Measurements from ENCODE around the gene NAV3.

Gene NAV3

DNA sequence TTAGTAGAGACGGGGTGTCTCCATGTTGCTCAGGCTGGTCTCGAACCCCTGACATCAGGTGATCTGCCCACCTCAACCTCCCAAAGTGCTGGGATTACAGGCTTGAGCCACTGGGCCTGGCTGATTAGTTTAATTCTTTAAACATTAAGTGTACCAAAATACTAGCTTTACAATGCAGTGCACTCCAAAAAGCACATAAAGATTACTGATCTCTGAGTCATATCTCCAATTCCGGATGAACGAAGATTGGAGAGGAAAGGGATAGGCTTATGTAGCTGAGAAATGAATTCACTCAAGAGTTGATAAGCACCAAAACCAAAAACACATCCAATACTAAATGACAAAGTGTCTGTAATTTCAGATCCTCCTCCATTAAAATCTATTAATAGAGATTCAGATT lies 15.1 kb downstream of the NAV3 start:
- DNase-seq: no peak

DNA sequence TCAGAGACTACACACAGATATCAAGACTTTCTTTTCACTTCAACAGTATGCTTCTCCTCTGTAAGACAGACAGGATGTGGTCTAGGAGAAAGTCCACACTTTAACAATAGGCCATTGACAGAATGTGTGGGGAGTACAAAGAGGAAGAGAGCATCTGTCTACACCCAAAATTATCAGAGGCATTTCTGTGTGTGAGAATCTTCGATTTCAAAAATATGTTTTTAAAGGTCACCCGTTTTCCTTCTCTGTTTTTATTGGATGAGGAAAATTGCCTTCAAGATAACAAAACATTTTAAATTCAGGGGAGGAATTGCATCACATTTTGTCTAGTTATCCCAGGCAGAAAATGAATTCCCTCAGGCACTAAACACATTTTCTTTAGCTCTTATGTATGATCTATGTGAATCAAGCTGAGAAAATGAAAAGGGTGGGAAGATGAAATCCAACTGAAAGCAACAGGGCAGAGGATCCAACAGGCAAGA lies 16.4 kb downstream of the NAV3 start:
- DNase-seq: no peak

DNA sequence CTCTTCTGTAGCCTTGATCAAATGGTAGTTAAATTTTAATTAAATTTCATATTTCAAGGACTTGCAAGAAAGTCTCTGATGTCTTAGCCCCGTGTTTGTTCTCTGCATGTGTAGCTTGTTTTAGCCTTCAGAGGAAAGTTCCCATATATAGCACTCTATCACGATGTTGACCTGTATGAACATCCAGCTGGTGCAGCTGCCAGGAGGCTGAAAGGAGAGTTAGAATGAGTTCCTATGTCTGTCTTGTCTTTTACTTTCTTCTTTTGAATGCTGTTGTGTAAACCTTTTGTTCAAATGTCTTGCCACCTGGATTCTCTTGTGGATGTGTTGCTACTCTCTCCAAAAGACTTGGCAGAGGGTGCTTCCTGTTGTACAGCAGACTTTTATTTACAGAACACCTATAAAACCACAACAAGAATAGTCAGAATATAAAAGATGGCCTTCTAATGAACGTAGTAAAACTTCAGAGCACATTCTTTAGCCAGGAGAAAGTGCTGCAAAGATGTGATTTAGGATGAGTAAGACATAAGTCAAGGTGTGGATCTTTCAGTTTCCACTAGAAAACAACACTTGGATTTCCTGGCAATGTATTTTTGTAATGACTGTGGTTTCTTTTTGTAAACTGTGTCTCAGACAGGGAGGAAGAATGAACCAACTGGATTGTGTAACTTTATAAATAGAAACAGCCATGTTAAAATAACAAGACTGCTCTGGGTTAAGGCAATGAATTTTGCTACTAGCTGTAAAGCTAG lies 17.2 kb downstream of the NAV3 start:
- no peak for DNase-seq

DNA sequence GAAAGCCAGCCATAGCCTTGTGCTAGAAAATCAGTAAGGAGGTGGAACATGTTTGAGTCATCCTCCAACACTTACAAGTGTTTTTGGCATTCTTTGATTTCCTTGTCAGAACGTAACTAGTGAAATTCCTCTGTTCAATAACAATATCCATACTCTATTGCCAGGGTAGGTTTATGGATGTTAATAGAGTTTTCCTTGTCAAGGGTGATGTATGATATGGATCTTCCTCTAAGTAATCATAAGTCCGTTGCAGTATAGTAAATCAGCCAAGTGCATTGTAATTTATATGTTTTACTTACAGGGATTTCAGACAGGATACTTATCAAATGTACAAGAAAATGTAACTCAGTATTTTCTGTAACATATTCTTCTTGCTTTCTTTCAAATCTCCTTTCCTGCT lies 19.4 kb downstream of the NAV3 start:
- no peak for DNase-seq

DNA sequence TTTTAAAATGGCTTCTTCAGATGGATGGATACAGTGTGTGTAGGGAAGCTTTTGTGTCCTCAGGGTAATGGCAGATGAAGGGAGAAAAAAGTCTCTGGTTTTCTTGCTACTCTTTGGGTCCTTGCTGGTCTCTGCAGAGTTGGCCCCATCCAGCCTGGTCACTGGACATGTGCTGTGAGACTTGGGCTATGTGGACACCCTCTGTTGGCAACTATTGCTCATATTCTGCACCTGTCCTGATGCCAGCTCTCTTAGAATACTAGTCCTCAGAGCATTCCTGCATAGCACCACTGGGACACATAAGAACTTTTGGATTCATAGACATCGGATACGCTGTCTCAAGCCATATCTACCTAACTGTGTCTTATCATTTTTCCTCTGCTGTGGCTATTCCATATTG lies 20.0 kb downstream of the NAV3 start:
- no peak for DNase-seq

DNA sequence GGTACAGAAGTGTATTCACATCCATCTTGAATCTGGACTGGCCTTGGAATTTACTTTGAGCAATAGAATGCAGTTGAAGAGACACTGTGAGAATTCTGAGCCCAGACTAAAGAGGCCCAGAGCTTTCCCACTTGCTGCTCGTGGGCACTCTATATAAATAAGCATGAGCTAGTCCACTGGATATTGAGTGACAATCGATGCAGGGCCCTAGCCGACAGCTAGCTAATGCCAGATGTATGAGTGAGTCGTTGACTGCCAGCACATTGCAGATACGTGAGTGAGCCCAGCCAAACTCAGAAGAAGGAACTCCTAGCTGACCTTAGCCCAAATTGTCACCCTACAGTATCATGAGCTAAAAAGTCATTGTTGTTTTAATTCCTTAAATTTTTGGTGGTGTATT lies 24.9 kb downstream of the NAV3 start:
- no peak for DNase-seq

DNA sequence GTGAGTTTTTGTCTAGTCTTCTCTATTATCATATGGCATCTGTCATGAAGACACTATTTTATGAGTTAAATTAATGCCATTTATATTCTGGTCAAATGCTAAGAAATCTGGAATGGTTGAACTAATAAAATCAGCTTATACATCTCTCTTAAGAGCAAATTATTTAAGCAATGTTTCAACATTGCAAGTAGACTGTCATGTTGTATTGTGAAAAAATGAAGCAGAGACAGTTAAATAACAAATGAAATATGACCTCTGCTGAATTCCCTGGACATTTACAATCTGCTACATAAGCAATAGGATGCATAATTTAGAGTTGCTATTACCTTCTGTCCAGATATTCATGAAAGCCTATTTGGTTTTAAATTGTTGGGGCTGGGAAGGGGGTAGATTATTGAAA lies 30.6 kb downstream of the NAV3 start:
- no peak for DNase-seq

DNA sequence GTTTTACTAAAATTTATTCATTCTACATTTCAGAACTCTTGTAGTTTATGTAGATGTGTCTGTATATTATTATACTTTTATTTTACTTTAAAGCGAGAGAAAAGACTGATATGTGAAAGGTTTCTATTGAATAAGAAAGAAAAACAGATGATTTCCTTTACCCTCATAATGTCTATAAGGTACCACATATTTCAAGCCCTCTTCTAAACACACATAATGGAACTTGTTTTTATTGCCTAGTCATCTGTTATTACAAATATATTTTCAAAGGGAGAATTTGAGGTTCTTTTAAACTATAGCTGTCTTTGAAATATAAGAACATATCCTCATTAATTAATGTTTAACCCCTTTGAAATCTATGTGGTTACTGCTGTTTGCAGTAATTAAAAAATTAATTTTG lies 34.5 kb downstream of the NAV3 start:
- DNase-seq: no peak

DNA sequence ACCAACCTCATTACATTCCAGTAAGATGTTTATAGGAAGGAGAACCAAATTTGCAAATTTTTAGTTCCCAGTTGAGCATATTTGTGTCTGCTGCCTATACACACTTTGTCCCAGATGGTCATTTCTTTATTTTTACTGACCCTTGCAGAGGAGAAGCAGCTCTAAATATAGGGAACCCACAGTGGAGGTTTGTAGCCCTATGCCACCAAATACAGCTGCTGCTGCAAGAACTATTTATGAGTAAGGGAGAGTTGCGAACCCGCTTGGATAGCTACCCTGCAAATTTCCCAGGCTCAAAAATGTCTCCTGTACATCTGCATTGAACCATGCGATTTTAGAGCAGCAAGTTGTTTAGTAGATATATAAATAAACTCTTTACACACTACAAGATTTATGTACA lies 48.2 kb downstream of the NAV3 start:
- no peak for DNase-seq

DNA sequence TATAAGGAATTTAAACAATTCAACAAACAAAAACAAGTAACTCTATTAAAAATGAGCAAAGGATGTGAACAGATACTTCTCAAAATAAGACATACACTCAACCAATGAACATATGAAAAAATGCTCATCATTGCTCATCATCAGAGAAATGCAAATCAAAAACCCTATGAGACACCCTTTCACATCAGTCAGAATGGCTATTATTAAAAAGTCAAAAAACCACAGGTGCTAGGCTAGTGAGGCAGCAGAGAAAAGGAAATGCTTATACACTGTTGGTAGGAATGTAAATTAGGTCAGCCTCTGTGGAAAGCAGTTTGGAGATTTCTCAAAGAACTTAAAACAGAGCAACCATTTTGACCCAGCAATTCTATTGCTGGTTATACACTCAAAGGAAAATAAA lies 52.0 kb downstream of the NAV3 start:
- DNase-seq: no peak

DNA sequence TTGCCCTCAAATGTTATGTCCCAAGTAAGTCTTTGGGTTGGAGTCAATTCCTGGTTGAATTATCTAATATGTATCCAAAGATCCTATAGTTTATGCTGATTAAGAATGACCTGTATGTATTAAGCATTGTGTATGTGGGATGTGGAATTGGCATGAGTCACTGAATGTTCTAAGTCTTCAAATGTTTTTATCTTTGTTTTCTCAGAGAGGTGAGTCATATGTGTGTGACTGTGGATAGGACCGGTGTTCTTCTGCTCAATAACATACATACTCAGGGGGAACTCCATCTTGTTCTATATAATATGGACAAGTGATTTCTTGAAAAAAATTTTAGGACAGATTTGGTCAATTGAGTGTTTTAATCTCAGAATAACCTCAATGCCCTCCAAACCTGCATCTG lies 57.9 kb downstream of the NAV3 start:
- DNase-seq: no peak

DNA sequence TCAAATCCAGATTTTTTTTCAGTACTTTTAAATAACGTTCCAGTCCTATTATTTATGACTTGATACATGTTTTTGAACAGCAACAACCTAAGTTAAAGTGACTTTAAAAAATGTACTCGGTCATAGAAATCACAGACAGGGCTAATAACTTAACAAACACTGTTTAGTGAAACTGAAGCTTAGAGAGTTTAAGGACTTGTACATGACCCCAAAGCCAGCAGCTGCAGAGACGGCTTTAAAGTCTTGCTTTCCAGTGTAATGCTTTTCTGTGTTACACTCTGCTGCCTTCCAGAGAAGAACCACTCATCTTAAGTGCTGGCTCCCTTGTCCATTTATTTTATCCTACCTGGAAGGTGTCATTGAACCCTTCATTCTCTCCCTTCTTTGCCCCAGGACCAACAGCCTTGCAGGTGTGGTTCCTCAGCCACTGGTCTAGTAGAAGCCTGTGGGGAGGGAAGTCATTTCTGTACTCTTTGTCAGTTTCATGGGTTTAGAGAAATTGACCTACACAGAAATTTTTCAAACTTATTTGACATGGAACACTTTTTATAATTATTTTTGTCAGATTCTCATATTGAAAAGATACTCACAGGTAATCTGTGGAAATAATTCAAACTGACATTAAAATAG lies 60.9 kb downstream of the NAV3 start:
- no peak for DNase-seq

DNA sequence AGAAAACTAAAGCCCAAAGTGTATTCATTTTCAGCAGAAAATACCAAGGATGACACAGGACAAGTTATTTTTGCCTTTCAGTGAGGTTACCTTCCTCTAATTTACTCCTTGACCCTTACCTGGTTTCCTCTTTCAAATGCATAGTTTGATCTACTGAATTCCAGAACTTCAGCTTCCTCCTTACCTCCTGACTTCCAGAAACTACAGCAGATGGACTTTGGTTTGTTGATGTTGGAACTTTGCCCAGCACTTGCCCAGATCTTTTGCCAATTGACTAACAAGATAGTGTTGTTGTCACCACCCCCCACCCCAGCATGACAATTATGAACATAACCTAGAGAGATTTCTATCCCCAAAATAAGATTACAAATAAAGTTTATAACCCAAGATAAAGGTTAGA lies 63.2 kb downstream of the NAV3 start:
- DNase-seq: no peak

DNA sequence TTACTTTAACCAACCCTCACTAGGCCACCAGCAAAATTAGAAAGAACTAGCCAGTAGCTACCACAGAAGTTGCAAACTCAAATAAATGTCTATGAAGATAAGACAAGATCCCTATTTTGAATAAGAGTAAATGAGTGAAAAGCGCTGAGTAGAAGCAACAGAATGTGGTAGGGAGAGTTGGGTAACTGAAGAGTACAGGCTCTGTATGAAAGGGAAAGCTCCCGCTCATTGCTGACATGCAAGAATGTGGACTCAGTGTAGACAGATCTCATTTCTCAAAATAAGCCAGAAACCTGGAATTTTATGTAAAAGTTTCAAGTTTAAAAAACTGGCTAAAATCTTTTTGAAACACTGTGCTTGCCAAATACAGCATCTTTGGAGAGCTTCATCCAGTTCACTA lies 63.9 kb downstream of the NAV3 start:
- DNase-seq: no peak

DNA sequence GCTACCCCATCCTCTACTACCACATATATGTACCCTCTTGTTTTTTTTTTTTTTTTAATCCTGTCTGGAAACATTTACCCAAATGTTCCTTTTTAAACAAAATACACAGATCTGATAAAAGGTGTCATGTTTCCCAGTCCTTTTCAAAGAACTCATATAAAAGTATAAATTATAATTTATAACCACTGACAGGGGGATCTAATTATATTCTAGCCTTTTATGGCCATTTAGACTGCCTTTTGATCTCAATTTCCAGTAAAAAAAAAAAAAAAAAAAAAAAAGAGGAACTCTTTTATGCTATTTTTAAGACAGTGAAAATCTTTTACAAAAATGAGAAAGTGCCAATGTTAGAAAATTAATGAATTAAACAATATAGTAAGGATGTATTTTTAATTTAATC lies 65.0 kb downstream of the NAV3 start:
- DNase-seq: no peak

DNA sequence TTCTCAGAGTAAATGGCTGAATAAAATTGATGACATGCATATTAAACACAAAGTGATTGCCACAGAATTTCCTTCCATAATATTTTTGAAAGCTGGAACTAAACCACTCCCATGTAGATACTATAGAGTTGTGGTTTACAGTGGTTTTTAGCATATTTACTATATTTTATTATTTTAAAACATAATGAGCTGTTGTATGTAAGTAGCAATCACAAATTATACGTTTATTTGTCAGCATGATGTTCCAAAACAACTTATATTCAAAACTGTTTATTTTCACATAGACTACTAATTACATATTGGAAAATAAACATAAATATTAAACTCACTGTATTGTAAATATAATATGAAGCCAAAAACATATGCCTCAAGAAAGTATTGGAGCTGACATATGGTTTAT lies 77.2 kb downstream of the NAV3 start:
- DNase-seq: no peak

DNA sequence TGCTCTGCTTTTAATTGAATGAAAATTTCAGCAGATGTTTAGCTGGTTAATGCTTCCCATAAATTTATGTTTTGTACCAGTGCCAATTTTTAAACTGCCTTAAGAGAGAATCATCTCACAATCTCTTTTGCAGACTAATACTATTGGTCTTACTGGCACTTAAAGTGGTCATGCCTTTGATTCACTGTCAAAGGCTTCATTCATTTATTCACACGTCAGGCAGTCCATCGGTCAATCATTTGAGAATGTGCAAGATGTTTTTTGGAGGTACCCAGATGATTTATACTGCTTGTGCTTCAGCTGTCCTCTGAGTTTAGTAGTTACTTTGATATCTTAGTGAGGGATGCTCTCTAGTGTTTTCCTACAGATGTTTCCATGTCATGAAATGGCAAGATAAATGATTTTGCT lies 83.4 kb downstream of the NAV3 start:
- no peak for DNase-seq

DNA sequence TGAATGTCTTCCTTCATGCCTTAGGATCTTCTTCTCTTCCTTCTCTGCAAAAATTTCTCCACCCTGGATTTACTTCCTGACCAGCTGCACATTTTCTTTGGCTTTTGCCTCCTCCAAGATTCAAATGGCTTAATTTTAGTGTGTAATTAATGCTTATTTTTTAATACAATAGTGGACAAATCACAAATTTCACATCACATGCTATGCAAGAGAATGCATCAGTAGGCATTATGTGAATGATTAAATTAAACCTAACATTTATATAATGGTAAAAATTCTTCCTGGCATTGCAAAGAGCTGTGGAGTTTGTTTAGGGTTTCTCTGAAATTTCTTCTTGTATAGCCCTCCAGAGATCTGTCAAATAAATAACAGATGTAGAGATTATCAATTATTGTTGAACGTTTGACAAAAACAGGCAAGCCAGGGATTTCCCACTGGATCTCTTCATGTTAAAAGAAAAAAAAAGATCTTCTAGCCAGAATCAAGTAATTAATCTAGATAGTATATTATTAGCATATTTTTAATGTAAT lies 84.4 kb downstream of the NAV3 start:
- no peak for DNase-seq

DNA sequence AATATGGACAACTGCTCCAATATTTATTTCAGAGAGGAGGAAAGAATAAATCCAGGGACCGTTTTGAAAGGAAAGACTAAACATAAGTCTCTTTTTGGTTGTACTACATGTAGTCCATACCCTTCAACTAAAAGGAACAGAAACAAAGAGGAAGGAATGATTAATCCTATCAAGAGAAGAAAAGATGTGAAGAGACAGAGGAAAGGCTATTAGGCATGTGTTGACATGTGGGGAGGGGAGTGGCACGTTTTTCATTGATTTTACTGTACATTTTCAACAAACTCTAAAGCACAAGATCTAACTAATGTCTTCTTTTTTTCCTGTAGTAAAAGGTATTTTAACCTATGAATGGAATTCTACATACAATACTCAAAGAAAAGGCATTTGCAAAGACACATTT lies 85.6 kb downstream of the NAV3 start:
- DNase-seq: no peak

DNA sequence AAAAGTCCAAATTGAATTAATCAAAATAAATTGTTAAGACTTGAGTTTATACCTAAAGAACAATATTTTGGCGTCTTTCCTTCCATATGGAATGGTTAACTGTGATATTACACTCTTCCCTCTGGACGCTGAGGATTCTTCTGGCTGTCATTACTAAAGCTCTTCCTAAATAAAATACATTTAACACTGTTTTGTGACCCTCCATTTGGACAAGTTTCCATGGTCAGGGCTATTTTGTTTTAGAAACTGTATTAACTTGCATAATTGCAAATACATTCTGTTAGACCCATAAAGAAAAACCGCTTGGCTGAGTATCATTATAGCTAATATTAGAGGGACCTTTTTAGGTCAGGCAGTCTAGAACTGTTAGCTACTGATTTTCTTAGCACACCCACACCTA lies 87.4 kb downstream of the NAV3 start:
- no peak for DNase-seq

DNA sequence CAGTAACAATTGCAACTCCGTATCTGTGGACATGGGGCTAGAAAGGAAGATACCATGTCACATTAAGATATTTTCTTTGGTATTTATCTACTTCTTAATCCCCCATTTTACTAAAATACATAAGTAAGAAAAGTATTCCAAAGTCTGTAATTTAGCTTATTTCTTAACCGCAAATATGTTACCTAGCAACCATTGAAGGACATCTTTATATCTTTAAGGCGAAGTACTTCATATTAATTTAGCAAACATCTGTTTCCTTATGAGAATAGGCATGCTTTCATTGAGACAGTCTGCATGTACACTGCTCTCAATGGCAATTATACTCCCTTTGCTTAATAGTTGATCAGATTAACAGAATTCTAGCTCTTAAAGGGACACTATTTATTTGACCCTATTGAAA lies 88.8 kb downstream of the NAV3 start:
- DNase-seq: no peak

DNA sequence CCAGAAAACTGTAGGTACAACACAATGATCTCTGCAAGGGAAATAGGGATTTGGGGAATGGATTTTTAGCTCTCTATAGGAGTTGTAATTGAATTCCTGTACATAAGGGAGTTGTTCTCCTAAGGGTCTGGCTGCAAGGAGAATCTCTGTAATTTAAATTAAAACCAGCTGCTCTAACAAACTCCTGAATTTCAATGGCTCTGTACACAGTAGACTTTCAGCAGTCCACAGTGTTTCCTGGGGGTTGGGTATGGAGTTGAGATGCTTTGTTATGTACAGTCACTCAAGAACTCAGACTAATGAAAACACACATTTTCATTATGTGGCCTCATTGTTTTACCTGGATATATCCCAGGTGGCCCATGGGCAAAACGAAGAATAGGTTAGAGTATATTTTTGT lies 93.2 kb downstream of the NAV3 start:
- no peak for DNase-seq

DNA sequence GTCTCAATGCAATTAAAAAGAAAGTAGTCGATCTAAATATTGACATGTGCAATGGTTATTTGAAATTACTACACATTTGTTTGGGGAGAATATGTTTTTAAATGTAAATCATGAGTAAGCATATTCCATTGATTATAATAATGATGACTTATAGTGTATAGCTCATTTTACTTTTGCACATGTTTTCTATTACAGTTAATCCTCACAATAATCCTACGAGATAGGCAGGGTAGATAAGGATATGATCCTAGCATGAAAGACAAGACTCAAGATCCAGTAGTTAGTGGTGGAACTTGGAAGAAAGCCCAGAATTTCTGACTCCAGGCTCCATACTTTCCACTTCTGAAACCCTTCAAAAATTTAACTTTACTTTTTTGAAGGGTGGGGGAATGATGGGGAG lies 94.0 kb downstream of the NAV3 start:
- DNase-seq: no peak

DNA sequence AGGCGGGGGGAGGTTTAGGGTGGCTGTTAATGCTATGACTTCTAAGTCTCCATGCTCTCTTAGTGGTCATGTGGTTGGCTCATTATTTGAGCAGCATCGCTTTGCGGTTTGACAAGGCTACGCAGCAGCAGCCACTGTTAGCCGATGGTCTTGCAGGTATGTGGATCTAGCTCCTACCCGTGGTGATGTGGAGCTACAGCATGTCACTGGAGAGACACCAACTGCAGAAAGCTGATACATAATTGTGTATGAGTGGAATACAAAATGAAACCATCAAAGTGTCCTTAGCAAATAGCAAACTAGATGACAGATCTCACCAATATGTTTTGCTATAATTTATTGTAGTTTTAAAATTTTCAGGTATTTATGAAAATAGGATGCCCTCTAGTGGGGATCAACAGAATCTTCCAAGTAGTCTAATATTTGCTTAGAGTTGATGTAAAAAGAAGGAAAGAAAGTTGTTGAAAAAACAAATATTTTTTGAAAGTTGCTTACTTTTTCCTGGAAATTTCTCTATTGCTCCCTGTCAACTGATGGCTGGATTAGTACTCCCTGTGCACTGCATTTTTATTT lies 94.9 kb downstream of the NAV3 start:
- DNase-seq: no peak

All from stimulated activated CD4-positive, alpha-beta T cell treated with anti-CD3 and anti-CD28 coated beads, Interleukin-4, amount 100 ng/mL, for 1 hour (primary cell).